ENCODE data around the gene NEU2. TPM values are rescaled to one million over a fixed set of nuclear protein-coding genes. Genes with fewer than 3 reads are reported as not detected.

The NEU2 gene
- total RNA-seq, 1 donor: not detected

DNA sequence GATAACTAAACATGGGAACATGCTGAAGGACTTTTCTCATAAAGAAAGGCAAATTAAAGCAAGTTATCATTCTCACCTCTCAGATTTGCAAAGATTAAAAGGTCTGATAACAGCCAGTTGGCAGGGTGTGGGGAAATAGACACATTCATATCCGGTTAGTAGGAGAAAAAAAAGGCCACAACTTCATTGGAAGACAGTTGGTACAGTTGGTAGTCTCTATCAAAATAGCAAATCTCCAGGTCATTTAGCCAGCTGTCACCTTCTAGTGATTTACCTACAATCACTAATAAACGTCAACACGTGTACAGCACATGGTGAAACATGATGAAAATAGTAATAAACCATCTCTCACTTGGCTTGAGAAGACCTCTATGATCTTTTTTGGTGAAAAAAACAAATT lies 44.3 kb downstream of the NEU2 start:
- no peak overlapping the region for H3K4me3 ChIP-seq (ENCODE audit: low read depth, low read length)
- TF ChIP-seq, protein P1, sequence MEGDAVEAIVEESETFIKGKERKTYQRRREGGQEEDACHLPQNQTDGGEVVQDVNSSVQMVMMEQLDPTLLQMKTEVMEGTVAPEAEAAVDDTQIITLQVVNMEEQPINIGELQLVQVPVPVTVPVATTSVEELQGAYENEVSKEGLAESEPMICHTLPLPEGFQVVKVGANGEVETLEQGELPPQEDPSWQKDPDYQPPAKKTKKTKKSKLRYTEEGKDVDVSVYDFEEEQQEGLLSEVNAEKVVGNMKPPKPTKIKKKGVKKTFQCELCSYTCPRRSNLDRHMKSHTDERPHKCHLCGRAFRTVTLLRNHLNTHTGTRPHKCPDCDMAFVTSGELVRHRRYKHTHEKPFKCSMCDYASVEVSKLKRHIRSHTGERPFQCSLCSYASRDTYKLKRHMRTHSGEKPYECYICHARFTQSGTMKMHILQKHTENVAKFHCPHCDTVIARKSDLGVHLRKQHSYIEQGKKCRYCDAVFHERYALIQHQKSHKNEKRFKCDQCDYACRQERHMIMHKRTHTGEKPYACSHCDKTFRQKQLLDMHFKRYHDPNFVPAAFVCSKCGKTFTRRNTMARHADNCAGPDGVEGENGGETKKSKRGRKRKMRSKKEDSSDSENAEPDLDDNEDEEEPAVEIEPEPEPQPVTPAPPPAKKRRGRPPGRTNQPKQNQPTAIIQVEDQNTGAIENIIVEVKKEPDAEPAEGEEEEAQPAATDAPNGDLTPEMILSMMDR (IDR thresholded peaks at IDR 0.05; ENCODE audit: insufficient read depth, low read length): no peak
- no peak for DNase-seq (ENCODE audit: low read depth)

GRCh38 chr2:233079473-233079877 lies 47.0 kb downstream of the NEU2 start:
- TF ChIP-seq, protein P1 (IDR thresholded peaks at IDR 0.05; ENCODE audit: insufficient read depth, low read length): no peak
- H3K4me3 ChIP-seq (ENCODE audit: low read depth, low read length): no peak overlapping the region
- DNase-seq (ENCODE audit: low read depth): no peak

DNA sequence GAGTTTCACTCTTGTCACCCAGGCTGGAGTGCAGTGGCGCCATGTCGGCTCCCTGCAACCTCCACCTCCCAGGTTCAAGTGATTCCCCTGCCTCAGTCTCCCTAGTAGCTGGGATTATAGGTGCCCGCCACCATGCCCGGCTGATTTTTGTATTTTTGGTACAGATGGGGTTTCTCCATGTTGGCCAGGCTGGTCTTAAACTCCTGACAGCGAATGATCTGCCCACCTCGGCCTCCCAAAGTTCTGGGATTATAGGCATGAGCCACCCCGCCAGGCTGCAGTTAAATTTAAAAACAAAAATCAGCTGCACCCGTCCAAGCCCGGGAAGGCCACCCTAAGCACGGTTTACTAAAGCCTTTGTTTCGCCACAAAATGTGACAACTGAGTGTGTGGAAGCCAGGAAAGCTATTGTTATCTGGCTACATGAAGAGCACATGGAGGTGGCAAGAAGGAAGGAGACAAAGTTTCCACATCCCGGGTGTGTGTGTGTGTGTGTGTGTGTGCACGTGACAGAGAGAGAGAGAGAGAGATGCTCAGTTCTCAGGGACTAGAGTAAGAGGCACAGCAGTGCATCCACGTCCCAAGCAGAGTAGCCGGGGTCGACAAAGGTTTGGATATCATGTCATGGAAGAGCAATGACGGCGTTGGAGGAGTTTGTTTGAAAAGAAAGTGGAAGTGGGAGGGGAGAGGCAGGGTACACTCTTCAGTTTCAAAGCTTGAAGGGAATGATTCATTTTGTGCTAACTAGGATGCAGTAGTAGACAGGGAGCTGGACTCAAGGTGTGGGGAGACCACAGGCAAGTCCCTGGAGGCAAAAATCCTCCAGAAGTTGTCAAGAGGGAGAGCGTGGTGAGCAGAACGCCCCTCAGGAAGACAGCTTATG lies 47.7 kb downstream of the NEU2 start:
- no peak overlapping the region for H3K4me3 ChIP-seq (ENCODE audit: low read depth, low read length)
- TF ChIP-seq, protein P1 (IDR thresholded peaks at IDR 0.05; ENCODE audit: insufficient read depth, low read length): no peak
- no peak for DNase-seq (ENCODE audit: low read depth)

DNA sequence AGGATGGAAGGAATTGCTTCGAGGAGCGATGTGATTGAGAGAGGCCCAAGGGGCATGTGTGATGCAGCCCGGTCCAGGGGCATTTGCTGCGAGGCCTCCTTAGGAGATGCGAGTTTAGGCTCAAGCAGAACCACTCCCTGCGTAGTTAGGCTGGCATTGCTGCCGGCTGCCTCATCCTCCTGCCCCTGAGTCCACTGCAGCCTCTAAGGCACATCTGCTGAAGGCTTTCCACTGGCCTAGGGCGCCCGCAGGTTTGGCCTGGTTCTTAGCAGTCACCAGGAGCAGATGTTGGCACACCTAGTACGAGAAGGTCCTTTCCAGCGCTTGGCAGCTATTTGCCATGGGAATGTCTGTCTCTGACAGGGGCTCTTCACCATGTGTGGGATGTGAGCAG lies 48.4 kb downstream of the NEU2 start:
- no peak overlapping the region for H3K4me3 ChIP-seq (ENCODE audit: low read depth, low read length)
- DNase-seq (ENCODE audit: low read depth): no peak
- TF ChIP-seq, protein P1 (IDR thresholded peaks at IDR 0.05; ENCODE audit: insufficient read depth, low read length): no peak

DNA sequence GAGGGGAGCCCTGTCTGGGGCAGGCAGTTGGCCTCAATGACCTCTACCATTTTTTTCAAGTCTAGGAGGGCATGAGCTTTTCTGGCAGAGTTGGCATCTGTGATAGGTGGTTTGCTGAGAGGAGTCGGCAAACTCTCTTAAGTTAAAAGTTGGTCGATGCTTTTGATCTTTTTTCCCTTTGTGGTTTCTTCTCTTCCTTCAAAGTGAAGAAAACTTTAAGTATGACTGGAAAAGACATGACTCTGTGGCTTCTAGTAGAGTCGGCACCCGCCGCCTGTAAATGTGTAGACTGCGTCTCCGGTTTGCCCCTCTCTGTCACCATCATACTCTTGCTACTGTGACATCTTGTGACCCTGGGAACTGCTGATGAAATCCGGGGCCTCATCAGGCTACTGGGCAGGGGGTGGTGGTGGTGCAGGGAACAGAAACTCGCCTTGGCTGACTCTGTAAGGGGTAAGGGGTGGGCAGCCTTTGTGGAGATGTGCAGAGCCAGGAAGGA lies 48.8 kb downstream of the NEU2 start:
- TF ChIP-seq, protein P1 (IDR thresholded peaks at IDR 0.05; ENCODE audit: insufficient read depth, low read length): no peak
- no peak for DNase-seq (ENCODE audit: low read depth)
- no peak overlapping the region for H3K4me3 ChIP-seq (ENCODE audit: low read depth, low read length)

- H3K4me3 ChIP-seq (ENCODE audit: low read depth, low read length): no peak overlapping the region
- no peak for DNase-seq (ENCODE audit: low read depth)
- TF ChIP-seq, protein P1 (IDR thresholded peaks at IDR 0.05; ENCODE audit: insufficient read depth, low read length): no peak
These were observed 49.3 kb downstream of the NEU2 start for GRCh38 chr2:233081731-233082221.
